HUES64 (cell line): Measurements from ENCODE around the gene CTLA4.

Experiments used
- H3K27ac ChIP-seq: 2 replicates; pipeline ENCODE4 v1.7.0; 2013; ENCODE audit warnings: low read depth, low read length, inconsistent platforms
- H3K27me3 ChIP-seq: 2 replicates; pipeline ENCODE4 v1.6.1; 2013; ENCODE audit warnings: mild to moderate bottlenecking, low read length; ENCODE audit not compliant: insufficient read depth
- H3K36me3 ChIP-seq: 2 replicates; pipeline ENCODE4 v1.6.1; 2013; ENCODE audit warnings: mild to moderate bottlenecking, low read length; ENCODE audit not compliant: insufficient read depth
- H3K4me1 ChIP-seq: 2 replicates; pipeline ENCODE4 v1.6.1; 2013; ENCODE audit warnings: mild to moderate bottlenecking, low read length, moderate library complexity; ENCODE audit not compliant: insufficient read depth
- H3K4me3 ChIP-seq: 2 replicates; pipeline ENCODE4 v1.5.1; 2013; ENCODE audit warnings: mild to moderate bottlenecking, low read length, moderate library complexity
- H3K9ac ChIP-seq: 2 replicates; pipeline ENCODE4 v1.6.1; 2013; ENCODE audit warnings: mild to moderate bottlenecking, low read depth, low read length
- H3K9me3 ChIP-seq: 2 replicates; pipeline ENCODE4 v1.6.1; 2013; ENCODE audit warnings: low read depth, low read length; ENCODE audit not compliant: insufficient read depth
- WGBS: fragments of 150-250, 120-280 bp; methylation state at CpG from one replicate; pipeline ENCODE4 v1.1.7; 2013; ENCODE audit warnings: missing lambda C conversion rate; 5-methylcytosine and 5-hydroxymethylcytosine counted together

Gene CTLA4

GRCh38 chr2:203909974-203910373 lies 42.4 kb downstream of the CTLA4 start:
- H3K4me3 ChIP-seq = no peak overlapping the region
- no peaks in the 10 kb centered on the region for H3K36me3 ChIP-seq
- no peak overlapping the region for H3K27ac ChIP-seq
- H3K9ac ChIP-seq = no peak overlapping the region
- WGBS = 93% methylated on average over 4 of the region's 5 CpGs
- no peaks in the 10 kb centered on the region for H3K27me3 ChIP-seq
- no peaks in the 10 kb centered on the region for H3K4me1 ChIP-seq
- H3K9me3 ChIP-seq = no peaks in the 10 kb centered on the region

GRCh38 chr2:203913947-203914346 lies 46.4 kb downstream of the CTLA4 start:
- H3K36me3 ChIP-seq = no peaks in the 10 kb centered on the region
- H3K9me3 ChIP-seq = no peaks in the 10 kb centered on the region
- H3K27ac ChIP-seq = no peak overlapping the region
- no peaks in the 10 kb centered on the region for H3K27me3 ChIP-seq
- 88% methylated on average over 8 of the region's 8 CpGs for WGBS
- no peak overlapping the region for H3K4me3 ChIP-seq
- peaks cover 10% of the 10 kb centered on the region for H3K4me1 ChIP-seq
- no peak overlapping the region for H3K9ac ChIP-seq

GRCh38 chr2:203914546-203915182 lies 47.1 kb downstream of the CTLA4 start:
- Histone ChIP-seq H3K4me3 (no peak overlapping the region), H3K4me1 (peaks cover 10% of the 10 kb centered on the region), H3K36me3 (no peaks in the 10 kb centered on the region), H3K9ac (no peak overlapping the region), H3K27me3 (no peaks in the 10 kb centered on the region), H3K27ac (no peak overlapping the region), H3K9me3 (no peaks in the 10 kb centered on the region)
- WGBS = 94% methylated on average over 8 of the region's 8 CpGs

- Histone ChIP-seq H3K27ac (no peak overlapping the region), H3K27me3 (no peaks in the 10 kb centered on the region), H3K4me3 (no peak overlapping the region), H3K9me3 (no peaks in the 10 kb centered on the region), H3K9ac (no peak overlapping the region), H3K36me3 (no peaks in the 10 kb centered on the region), H3K4me1 (peaks cover 10% of the 10 kb centered on the region)
- WGBS = 94% methylated on average over 6 of the region's 7 CpGs
Observed at GRCh38 chr2:203915256-203915655, 47.7 kb downstream of the CTLA4 start.

- Histone ChIP-seq H3K9me3 (no peaks in the 10 kb centered on the region), H3K36me3 (no peaks in the 10 kb centered on the region), H3K4me3 (no peak overlapping the region), H3K4me1 (peaks cover 10% of the 10 kb centered on the region), H3K9ac (no peak overlapping the region), H3K27me3 (no peaks in the 10 kb centered on the region), H3K27ac (no peak overlapping the region)
Observed at GRCh38 chr2:203916756-203917155, 49.2 kb downstream of the CTLA4 start.

GRCh38 chr2:203918264-203918663 lies 50.7 kb downstream of the CTLA4 start:
- WGBS = 88% methylated on average over 7 of the region's 7 CpGs
- Histone ChIP-seq H3K36me3 (no peaks in the 10 kb centered on the region), H3K9ac (no peak overlapping the region), H3K4me3 (no peak overlapping the region), H3K9me3 (no peaks in the 10 kb centered on the region), H3K27me3 (no peaks in the 10 kb centered on the region), H3K4me1 (peaks cover 10% of the 10 kb centered on the region), H3K27ac (no peak overlapping the region)

GRCh38 chr2:203918839-203919238 lies 51.3 kb downstream of the CTLA4 start:
- 90% methylated on average over 3 of the region's 3 CpGs for WGBS
- peaks cover 10% of the 10 kb centered on the region for H3K4me1 ChIP-seq
- no peak overlapping the region for H3K4me3 ChIP-seq
- H3K27me3 ChIP-seq = no peaks in the 10 kb centered on the region
- H3K36me3 ChIP-seq = no peaks in the 10 kb centered on the region
- H3K9ac ChIP-seq = no peak overlapping the region
- no peak overlapping the region for H3K27ac ChIP-seq
- H3K9me3 ChIP-seq = no peaks in the 10 kb centered on the region
